HG03520 (cell line): Measurements from ENCODE around the gene PDE4B.
"Not testable (repeated sequence)": the region's sequence is repeated elsewhere in the genome, so short reads cannot be mapped to it uniquely, and the experiment has no call there.

Experiments
- ATAC-seq: cut with Tn5 transposase; IDR thresholded peaks from one replicate; pipeline ENCODE4 v1.9.1; 2021; ENCODE audit warnings: mild to moderate bottlenecking, moderate library complexity; ENCODE audit not compliant: unreplicated experiment

The PDE4B gene

DNA sequence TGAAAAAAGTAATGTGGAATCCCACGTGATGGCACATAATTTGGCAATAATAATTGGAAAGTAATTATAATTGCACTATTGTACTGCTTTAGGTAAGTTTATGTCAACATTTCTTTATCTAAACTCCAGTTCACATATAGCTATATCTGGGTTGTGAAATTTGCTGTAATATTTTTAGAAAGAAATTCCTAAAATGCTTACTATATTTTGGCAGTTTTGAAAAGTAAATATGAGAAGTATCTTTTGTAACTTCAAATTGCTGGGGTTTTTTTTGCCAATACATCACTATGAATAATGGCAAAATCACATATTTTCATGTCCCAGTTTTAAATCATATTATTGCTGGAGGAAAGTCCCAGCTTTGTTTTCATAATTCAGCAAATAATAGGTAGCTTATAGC lies 197.5 kb downstream of the PDE4B start:
- ATAC-seq, result no peak

DNA sequence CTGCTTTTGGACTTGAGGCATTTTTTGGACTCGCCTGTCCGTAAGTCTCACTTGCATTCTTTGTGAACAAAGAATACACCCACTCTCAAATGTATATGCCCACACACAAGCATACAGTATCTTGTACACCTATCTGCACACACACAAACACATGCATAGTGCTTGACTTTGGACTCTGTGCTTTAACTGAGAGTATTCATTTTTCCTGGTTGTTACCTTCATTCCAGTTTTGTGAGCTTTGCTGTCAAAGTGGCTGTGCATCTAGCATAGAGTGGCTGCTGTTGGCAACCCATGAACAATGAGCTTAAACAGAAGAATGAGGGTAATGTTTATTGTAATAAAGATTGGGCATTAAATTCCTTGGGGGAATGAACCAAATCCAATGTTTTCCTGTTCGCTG lies 199.0 kb downstream of the PDE4B start:
- ATAC-seq, result no peak

DNA sequence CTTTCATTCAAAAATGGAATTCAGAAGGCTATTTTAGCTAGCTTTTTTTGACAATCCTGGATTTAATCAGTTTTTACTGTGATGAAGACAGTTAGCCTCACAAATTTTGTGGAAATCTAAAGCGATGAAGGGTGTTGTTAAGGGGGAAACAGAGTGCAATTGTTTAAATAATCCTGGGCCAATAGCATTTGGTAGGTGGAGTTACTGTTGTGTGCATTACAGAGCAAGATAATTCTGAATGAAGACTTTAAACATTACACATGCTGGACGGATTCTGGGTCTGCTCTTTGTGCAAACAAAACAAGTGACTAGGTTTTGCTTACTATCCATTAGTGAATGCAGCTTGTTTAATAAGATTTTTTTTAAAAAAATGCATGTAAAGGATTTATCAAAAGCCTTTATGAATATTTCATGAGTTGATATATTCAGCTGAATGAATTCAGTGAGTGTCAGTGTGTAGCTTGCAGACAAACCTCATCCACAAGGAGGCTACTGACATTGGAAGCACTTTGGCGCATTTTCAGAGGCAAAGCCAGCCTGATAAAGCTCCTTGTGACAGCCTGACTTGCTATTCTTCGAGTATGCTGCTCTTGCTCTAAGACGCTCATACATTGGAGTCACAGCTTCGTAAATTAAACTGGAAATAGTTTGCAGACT lies 199.6 kb downstream of the PDE4B start:
- ATAC-seq, result no peak

DNA sequence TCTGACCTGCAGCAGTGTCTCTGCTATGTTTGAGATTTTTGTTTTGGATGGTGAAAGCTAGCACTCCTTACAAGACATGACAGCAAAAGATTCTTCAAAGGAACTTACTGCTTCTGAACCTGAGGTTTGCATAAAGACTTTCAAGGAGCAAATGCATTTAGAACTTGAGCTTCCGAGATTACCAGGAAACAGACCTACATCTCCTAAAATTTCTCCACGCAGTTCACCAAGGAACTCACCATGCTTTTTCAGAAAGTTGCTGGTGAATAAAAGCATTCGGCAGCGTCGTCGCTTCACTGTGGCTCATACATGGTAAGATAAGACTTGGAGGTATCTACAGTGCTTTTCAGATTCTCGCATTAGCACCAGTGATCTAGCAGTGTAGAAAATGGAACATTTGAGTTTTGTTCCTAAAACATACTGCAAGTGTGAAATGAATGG lies 200.2 kb downstream of the PDE4B start:
- ATAC-seq, result no peak

DNA sequence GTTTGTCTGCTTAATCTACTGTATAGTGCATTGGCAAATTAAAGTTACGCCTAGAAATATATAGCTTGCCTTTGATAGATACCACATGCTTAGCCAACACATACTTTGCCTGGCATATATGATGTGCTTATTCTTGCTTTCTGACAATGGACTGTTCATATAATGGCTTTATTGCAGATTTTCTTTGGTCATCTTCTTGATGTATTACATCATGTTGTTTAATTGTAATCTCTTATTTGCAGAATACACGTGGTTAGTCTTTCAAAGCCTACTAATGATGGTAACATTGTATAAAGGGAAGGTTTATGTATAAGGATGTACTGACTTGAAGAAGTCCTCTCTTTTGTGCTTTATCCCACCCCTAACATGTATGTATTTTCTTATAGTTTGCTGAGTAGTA lies 201.5 kb downstream of the PDE4B start:
- no peak for ATAC-seq

DNA sequence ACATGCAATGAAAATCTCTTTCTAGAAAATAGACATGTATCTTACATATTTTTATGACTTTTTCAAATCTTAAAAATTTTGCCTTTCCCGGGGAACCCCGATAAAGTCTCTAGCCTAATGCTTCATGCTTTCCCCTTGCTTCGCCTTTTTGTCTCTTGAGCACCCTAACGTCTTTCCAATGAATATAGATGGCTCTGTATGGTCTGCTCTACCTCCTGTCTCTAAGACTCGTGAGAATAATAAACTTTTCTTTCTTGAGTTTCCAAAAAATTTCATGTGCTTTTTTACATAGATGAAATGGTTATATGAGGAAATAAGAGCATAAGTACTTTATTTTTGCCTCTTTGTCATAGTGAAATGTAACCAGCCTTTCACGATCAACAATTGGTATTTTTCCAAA lies 202.6 kb downstream of the PDE4B start:
- no peak for ATAC-seq

DNA sequence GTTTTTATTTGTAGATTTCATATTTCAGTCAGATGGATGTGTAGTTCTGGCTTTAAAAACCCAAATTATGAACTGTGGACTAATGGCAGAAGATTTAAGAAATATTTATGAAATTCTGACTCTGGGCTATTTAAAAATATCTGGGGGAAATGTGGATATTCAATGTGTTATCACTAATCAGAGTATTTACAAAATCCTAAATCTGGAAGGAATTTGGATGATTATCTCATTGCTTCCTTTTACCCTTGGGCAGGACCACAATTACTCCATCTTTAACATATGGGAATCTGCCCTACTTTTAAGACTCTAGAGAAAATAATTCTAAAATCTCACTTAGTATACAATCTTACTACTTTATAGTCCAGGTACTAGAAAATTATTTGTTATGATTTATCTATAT lies 203.2 kb downstream of the PDE4B start:
- ATAC-seq, result no peak

DNA sequence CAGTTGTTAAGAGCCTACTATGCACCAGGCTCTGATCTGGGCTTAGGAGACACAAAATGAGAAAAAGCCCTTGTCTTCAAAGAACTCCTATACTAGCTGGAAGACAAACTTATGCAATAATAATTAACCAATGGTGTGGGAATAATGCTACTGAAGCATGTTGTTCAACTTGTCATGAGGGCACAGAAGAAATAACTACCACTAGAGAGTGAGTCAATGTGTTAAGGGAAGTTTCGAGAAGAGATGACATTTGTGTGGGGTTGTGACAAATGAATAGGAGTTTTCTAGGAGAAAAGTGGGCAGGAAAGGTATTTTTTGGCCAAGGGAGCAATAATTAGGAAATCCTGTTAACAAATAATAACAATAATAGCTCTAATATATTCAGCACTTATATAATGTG lies 205.0 kb downstream of the PDE4B start:
- ATAC-seq, result no peak

DNA sequence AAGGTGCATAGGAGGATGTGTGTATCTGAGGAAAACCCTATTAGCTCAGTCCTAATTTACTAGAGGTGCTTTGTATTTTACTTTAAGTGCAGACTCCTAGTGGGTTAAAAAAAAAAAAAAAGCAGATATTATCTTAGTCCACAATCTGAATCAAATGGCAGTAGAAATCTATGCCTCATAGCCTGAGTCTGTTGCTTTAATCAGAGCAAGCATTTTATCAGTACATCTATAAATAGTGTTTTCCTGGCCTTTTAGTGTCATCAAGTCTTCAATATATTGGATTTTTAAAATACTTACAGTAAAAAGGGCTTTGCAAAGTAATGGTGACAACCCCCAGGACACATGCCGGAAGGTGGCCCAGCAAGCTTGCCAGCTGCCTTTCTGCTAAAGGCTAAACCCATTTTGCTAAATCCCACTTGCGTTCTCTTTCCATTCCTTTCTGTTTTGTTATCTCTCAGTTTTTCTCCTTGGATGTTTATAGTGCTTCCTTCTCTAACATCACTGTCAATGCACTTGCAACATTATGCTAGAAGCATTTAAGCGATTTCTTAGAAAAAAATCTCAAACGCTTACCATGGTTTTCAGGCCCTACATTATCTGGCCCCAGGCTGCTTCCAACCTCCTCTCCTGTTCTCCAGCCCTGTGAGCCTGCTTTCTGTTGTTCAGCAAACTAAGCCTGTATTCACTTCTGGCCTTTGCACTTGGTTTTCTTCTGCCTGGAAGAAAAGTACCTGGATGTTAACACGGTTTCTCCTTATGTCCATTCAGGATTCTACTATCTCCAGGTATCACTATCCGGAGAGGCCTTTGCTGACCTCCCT lies 206.3 kb downstream of the PDE4B start:
- no peak for ATAC-seq

DNA sequence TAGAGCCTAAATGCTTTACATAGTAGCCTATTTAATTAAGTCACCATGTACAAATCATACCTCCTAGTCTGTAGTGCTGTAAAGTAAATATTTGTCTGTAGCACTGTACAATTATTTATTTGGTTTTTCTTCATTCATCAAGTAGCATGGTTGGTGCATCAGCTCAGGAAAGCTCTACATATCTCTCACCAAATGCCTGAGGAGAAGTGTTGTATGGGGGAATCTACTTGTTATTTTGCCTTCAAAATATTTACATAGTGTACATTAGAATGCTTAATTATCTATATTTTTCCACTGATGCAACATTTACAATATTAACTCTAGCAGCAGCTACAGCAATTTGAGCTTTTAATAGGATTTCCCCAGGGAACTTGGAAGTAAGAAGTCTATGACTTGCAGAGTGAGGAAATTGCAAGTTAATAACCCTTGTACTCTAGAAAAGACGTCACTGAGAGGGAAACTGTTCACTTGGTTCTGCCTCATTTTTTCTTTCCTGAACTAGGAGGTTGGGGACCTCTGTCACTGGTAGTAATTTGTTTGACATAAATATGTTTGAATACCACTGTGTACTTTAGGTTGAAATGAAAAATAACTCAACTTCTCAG lies 207.4 kb downstream of the PDE4B start:
- no peak for ATAC-seq

DNA sequence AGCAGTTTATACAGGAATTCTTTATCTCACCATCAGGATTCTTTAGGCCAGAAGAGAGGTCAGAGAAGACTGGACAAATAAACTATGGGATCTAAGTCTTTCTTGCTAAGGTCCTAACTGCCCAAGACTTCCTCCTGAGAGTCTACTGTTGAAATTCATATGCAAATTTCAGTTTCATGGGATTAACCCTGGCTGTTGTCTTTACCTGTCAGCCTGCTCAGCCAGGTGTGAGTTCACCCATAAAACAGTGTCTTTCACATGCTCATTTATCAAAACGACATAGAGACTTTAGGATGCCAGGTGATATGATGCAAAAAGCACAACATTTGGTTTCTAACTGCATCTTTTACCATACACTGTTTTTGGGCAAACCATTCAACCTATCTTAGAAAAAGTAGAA lies 211.0 kb downstream of the PDE4B start:
- no peak for ATAC-seq

DNA sequence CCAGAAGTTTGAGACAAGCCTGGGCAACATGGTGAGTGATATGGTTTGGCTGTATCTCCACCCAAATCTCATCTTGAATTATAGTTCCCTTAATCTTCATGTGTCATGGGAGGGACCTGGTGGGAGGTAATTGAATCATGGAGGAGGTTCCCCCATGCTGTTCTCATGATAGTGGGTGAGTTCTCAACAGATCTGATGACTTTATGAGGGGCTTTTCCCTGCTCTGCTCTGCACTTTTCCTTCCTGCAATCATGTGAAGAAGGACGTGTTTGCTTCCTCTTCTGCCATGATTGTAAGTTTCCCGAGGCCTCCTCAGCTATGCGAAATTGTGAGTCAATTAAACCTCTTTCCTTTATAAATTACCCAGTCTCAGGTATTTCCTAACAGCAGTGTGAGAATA lies 213.8 kb downstream of the PDE4B start:
- not testable (repeated sequence) for ATAC-seq

DNA sequence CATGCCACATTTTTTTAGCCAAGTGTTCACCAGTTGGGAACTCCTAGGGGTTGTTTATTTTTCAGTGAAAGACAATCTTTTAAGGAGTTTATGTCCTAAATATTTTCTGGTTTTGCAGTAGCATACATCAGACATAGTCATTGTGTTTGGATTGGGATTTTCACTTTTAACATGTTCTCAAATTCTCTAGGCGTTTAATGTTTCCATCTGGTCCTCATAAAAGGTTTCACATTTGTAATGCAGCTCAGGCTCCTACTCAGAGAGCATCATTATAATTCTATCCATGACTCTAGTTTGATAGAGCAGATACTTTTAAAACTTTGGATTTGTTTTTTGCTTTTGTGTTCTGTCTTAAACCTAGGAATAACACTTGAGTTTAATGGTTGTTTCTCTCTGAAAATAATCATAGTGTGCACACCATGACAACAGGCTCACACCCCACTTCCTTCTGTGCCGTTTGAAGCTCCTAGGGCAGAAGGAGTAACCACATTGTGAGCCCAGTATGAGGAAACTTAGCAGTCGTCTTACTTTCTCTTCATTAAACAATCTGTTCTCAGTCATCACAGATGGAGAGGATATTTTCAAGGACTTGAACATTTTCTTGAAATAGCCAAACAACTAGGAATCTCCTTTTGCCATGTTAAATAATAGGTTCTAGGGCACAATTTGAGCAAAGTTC lies 219.6 kb downstream of the PDE4B start:
- ATAC-seq, result no peak

DNA sequence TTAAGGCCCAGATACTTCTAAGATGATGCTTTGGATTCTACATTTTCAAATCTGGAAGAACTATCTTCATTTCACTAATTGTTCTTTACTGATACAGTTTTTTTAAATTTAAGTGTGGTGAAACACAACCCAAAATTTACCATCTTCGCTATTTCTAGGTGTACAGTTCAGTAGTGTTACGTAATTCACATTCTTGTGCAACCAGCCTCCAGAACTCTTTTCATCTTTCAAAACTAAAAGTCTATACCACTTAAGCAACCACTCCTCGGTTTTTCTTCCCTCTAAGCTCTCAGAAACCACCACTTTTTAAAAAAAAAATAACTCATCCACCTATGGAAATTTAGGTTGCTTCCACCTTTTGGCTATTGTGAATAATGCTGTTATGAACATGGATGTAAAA lies 220.7 kb downstream of the PDE4B start:
- no peak for ATAC-seq

DNA sequence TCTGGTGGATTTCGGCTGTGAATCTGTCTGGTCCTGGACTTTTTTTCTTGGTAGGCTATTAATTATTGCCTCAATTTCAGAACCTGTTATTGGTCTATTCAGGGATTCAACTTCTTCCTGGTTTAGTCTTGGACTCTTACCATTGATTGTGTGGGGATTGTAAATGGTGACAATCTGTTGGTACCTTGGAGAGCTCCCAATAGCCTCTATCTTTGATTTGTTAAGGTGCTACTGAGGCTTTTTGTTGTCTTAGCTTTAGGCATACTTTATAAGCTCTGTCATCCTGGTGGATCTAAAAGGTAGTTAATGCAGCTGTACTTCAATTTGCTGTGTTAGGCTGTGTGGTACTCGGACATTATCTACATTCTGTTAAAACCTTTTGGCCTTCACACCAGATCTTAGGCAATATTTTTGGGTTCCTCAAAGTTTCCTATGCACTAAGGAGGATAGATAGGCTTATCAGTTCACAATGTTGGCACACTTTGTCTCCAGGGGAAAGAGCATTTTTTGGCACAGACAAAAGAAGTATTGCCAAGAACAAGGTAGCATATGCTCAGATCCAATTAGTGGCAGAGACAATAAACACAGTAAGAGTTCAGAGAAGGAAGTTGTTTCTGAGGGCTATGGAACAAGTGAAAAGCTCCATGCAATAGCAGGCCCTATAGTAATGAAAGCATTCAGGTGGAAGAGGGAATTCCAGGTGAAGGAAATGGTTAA lies 230.4 kb downstream of the PDE4B start:
- ATAC-seq, result no peak

DNA sequence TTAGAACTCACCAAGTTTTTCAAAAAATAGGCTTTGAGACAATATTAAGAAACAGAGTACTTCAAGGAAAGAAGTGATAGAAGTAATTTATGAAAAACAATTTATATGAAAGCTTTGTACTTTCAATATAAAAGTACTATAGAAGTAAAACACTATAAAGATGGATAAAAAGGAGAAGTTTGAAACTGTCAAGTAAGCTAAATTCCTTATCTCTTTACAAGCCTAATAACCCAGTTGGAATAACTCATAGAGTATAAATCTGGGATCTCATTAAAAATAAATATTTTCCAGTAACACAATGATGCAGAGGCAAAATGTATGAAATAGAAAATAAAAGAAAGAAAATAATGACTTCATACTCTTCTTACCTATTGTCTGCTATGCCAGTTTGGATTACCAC lies 232.5 kb downstream of the PDE4B start:
- no peak for ATAC-seq

DNA sequence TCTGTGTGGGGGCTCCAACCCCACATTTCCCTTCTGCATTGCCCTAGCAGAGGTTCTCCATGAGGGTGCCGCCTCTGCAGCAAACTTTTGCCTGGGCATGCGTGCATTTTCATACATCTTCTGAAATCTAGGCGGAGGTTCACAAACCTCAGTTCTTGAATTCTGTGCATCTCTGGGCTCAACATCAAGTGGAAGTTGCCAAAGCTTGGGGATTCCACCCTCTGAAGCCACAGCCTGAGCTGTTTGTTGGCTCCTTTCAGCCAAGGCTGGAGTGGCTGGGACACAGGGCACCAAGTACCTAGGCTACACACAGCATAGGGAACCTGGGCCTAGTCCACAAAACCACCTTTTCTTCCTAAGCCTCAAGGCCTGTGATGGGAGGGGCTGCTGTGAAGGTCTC lies 235.3 kb downstream of the PDE4B start:
- ATAC-seq, result no peak

DNA sequence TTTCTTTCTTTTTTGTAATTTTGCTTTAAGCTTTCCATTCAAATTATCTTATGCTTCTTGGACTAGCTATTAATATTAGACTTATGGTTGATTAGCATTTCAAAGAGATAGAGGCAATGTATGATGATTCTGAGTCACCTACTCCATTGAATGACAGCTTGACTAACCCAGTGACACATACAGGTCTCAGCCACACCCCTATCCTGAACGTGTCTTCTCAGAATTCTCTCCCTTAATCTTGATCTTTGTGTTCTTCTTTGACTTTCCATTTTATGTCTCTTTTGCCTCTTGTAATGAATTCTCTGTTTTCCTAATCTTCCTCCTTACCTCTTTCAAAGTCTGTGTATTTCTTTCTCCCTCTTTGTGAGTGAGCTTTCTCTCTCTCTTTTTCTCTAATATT lies 241.1 kb downstream of the PDE4B start:
- no peak for ATAC-seq

DNA sequence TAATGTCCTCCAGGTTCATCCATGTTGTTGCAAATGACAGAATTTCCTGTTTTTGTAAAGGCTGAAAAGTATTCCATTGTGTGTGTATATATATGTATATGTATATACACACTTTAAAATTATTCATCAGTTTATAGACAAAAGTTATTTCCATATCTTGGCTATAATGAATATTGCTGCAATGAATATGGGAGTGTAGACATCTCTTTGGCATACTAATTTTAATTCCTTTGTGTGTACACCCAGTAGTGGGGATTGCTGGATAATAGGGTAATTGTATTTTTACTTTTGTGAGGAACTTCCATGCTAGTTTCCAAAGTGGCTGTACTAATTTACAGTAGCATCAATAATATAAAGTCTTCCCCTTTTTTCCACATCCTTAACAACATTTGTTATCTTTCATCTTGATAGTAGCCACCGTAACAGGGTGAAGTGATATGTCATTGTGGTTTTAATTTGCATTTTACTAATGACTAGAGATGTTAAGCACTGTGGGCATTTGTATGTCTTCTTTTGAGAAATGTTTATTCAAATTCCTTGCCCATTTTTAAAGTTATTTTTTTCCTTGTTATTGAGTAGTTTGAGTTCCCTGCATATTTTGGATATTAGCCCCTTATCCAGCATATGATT lies 243.0 kb downstream of the PDE4B start:
- no peak for ATAC-seq

DNA sequence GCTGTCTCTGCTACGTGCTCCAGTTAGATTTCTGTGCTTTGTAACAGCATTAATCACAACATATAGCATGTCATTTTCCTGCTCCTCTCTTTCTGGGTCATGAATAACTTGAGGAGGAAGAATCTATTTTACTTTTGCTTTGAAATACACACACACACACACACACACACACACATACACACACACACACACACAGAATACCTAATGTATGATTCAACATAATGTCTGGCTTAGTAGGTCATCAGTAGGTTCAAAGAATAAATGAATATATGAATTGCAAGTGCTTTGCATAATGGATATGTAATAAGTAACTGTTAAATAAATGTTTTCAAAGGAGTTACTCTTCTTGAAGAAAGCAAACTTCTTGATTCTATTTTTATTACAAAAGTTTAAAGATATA lies 249.0 kb downstream of the PDE4B start:
- ATAC-seq, result no peak

DNA sequence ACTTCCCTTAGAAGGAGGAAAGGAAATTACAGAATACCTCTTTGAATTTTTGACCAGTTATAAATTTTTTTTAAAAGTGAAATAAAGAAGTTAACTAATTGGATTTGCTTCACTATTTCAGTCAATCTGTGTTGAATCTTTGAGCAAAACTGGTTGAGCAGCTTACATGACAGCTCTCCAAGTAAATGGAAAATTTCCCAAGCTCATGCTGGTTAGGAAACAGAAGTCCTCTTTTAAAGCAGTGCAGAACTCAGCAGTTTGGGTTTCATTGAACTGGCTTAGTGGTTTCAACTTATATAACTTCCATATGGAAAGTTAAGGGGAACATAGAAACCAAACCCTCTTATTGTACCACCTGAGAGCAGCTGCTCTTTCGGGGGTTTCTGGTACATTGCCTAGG lies 250.5 kb downstream of the PDE4B start:
- ATAC-seq, result no peak
